ENCODE results near the gene CTNNA3.
"Not testable (repeated sequence)": the region's sequence is repeated elsewhere in the genome, so short reads cannot be mapped to it uniquely, and the experiment has no call there.

The CTNNA3 gene

DNA sequence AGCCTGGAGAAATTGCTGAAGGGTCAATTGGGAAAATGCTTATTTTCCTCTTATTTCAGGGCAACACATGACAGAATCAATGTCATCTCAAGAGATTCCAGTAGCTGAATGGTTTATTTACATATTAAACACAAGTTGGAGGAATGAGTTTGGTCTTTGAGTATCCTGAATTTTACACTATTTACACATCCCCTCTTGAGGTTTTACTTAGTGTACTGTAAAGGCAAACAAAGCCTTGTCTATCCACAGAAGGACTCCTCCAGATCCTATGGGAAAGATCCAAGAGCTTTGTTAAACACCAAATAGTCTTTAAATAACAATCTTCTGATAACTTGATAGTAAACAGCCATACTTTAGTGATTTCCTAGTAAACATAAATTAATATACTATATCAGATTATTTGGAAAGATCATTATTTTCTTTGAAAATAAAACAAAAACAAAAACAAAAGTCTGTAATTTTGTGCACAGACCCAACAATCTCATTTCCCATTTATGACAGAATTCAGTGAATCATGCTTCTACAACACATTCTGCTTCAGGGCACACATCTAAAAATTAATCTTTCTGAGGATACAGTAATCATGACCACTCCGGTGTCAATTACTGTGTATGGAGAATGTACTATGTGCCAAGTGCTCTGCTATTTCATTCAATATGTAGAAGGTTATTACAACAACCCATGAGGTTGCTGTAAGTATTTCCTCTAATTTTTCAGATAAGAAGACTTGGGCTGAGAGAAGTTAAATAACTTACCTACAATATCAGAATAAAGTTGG lies 1345.2 kb downstream of the CTNNA3 start:
- no peak for ATAC-seq

GRCh38 chr10:66349726-66350125 lies 1346.3 kb downstream of the CTNNA3 start:
- ATAC-seq = no peak

GRCh38 chr10:66349076-66349475 lies 1346.9 kb downstream of the CTNNA3 start:
- no peak for ATAC-seq

GRCh38 chr10:66337211-66337610 lies 1358.8 kb downstream of the CTNNA3 start:
- no peak for ATAC-seq

GRCh38 chr10:66336791-66337190 lies 1359.2 kb downstream of the CTNNA3 start:
- no peak for ATAC-seq

DNA sequence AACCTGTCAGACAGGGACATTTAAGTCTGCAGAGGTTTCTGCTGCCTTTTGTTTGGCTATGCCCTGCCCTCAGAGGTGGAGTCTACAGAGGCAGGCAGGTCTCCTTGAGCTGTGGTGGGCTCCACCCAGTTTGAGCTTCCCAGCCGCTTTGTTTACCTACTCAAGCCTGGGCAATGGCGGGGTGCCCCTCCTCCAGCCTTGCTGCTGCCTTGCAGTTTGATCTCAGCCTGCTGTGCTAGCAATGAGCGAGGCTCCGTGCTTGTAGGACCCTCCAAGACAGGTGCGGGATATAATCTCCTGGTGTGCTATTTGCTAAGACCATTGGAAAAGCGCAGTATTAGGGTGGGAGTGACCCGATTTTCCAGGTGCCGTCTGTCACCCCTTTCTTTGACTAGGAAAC lies 1360.2 kb downstream of the CTNNA3 start:
- ATAC-seq = not testable (repeated sequence)

GRCh38 chr10:66329147-66329546 lies 1366.8 kb downstream of the CTNNA3 start:
- no peak for ATAC-seq

GRCh38 chr10:66326876-66327275 lies 1369.1 kb downstream of the CTNNA3 start:
- no peak for ATAC-seq

DNA sequence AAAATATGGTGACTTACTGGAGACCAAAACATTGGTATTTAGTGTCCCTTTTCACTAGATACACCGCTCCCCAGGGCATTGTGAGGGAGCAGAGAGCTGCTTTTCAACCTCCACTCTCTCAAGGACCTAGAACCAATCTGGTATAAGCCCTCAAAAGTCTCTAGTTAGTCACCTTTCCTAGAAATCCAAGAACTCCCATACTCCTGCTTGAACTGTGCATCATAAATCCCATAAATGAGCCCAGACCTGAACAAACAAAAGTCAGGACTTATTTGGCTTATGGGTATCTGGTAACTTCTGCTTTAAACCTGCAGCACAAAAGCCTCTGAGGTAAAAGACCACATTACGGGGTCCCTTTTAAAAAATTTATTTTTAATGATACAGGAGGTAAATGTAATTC lies 1373.2 kb downstream of the CTNNA3 start:
- ATAC-seq = no peak

- no peak for ATAC-seq
Measured at GRCh38 chr10:66321723-66322665, 1374.0 kb downstream of the CTNNA3 start.

DNA sequence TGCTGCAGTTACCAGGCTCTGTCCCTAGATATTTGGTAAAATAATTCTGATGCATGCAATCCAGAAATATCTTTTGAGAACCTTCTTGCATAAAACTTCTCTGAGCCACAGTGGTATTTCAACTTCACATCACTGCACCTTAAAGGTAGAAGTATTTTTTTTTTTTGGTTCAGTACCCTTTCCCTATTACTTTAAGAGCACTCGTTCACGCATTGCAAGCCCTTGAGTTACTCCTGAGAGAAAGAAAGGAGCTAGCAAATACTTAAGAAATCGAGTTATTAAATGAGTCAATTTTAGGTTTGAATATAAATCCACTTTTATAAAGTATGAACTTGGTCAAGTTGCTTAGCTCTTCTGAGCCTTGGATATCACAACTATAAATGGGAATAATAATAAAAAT lies 1377.2 kb downstream of the CTNNA3 start:
- no peak for ATAC-seq

- ATAC-seq = no peak
Measured at GRCh38 chr10:66307826-66308225, 1388.2 kb downstream of the CTNNA3 start.

DNA sequence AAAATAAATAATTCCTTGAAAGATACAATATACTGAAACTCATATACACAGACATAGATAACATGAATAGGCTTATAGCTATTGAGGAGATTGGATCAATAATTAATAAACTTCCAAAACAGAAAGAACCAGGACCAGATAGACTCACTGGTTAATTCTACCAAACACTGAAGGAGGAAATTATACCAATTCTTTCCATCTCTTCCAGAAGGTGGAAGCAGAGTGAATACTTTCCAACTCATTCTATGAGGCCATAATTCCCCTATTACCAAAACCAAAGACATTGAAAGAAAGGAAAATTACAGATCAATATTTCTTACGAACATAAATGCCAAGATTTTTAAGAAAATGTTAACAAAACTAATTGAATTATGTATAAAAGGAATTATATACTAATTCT lies 1394.9 kb downstream of the CTNNA3 start:
- no peak for ATAC-seq

- no peak for ATAC-seq
Measured at GRCh38 chr10:66295602-66296001, 1400.4 kb downstream of the CTNNA3 start.

GRCh38 chr10:66294538-66294937 lies 1401.5 kb downstream of the CTNNA3 start:
- no peak for ATAC-seq

DNA sequence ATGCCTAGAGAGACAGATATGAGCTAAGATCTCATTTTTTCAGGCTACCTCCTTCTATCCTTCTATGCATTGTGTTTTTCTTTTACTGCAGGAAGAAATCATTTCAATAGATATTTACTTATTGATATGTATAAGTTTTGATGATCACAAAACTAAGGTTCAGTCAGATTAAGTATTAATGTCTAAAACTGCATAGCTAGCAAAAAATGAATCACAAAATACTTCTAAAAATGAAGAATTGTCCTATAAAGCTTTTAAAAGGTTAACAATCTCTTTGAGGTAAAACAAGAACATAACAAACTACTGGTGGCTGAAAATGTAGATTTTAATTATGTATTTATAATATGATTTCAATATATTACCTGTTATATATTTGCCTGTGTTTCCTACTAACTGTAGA lies 1403.1 kb downstream of the CTNNA3 start:
- ATAC-seq = no peak

- ATAC-seq = no peak
Measured at GRCh38 chr10:66292456-66292855, 1403.5 kb downstream of the CTNNA3 start.

GRCh38 chr10:66291133-66291532 lies 1404.9 kb downstream of the CTNNA3 start:
- ATAC-seq = no peak

DNA sequence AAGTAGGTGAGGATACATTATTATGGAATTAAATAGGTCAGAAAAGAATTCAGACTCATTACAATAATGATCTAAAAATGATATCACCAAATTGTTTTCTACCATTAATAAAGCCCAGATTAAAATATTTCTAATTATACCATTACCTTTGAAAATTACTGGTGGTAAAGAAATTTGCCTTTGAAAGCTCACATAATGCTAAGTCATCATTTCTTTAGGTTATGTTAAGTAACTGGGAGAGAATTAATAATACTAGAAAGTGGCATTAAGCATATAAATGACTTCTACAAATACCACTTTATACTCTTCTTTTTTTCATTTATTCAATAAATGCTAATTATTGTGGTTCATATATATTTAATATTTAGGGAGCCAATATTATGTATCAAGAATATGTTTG lies 1411.4 kb downstream of the CTNNA3 start:
- no peak for ATAC-seq

GRCh38 chr10:66283874-66284464 lies 1412.0 kb downstream of the CTNNA3 start:
- no peak for ATAC-seq

DNA sequence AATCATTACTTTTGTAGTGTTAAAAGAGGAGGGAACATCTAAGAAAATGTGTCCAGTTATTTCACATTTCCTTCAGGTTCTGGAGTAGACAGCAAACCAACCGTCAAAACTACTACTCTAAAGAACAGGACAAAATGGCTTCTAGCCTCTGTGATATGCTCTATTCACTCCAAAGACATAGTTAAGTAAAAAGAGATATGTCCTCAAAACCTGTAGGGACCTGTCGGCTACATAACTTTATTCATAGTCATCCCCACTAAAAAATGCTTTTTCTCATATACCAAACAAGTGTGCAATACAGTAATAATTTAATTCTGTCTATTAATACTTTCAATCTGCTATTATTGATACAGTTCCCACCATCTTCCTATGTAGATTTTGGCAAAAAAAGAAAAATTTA lies 1412.9 kb downstream of the CTNNA3 start:
- no peak for ATAC-seq

- no peak for ATAC-seq
Measured at GRCh38 chr10:66281327-66281726, 1414.7 kb downstream of the CTNNA3 start.

GRCh38 chr10:66277481-66277880 lies 1418.5 kb downstream of the CTNNA3 start:
- no peak for ATAC-seq
